H1 (cell line): Measurements from ENCODE around the gene DCUN1D4. TPM values are rescaled to one million over a fixed set of nuclear protein-coding genes. Genes with fewer than 3 reads are reported as not detected.

ENCODE experiments used
- CBX8 ChIP-seq: fragments of 300-800, 300-1000 bp; sonication (generic); IDR thresholded peaks from 2 replicates; pipeline ENCODE4 v1.7.1; 2016; ENCODE audit warnings: low read depth, low read length, borderline replicate concordance
- CHD2 ChIP-seq: IDR thresholded peaks from 2 replicates; pipeline ENCODE4 v1.6.1; 2012; ENCODE audit warnings: low read length, improper control_type of control experiment
- GTF2F1 ChIP-seq: IDR thresholded peaks from 2 replicates; pipeline ENCODE4 v1.6.1; 2012; ENCODE audit warnings: low read depth, low read length, improper control_type of control experiment, borderline replicate concordance
- JUN ChIP-seq: IDR thresholded peaks from 2 replicates; pipeline ENCODE4 v1.6.1; 2011; ENCODE audit warnings: low read depth, mild to moderate bottlenecking, improper control_type of control experiment, low read length
- NRF1 ChIP-seq: IDR thresholded peaks from 2 replicates; pipeline ENCODE4 v1.6.1; 2011; ENCODE audit warnings: mild to moderate bottlenecking, low read depth, low read length, improper control_type of control experiment
- POLR2A ChIP-seq, 2 experiments: IDR thresholded peaks; 1 replicate in 1 of 2; 2 replicates in 1 of 2; pipeline ENCODE4 v1.6.1; 2011; ENCODE audit warnings: low read depth in 2 of 2, low read length in 2 of 2, mild to moderate bottlenecking in 2 of 2; ENCODE audit errors: control extremely low read depth in 1 of 2
- RBBP5 ChIP-seq: IDR thresholded peaks from 2 replicates; pipeline ENCODE4 v1.7.1; 2012; ENCODE audit warnings: low read depth, mild to moderate bottlenecking, inconsistent platforms, low read length, moderate library complexity, borderline replicate concordance
- SAP30 ChIP-seq: fragments of 300-600 bp; sonication (generic); IDR thresholded peaks from 2 replicates; pipeline ENCODE4 v1.7.1; 2012; ENCODE audit warnings: low read length, moderate library complexity, mild to moderate bottlenecking, inconsistent platforms; ENCODE audit not compliant: insufficient read depth, insufficient replicate concordance
- SIX5 ChIP-seq: IDR thresholded peaks from 2 replicates; pipeline ENCODE4 v1.6.1; 2011; ENCODE audit warnings: mild to moderate bottlenecking, low read depth, low read length
- polyA plus RNA-seq, 7 experiments: library from polyadenylated mRNA; depleted of rRNA in 3 of 7; stranded (reverse) in 5 of 7; unstranded in 2 of 7; fragments of >200 nt in 5 of 7; fragments of 200-250 nt in 2 of 7; gene quantifications; 1 replicate in 5 of 7; 2 replicates in 1 of 7; 4 replicates in 1 of 7; pipeline versions ENCODE4 v1.2.1 to v1.2.3, GENCODE V29; 2011 to 2013; ENCODE audit warnings: missing spikeins in 2 of 7, mixed read lengths in 2 of 7
- total RNA-seq: library from RNA; stranded (reverse); fragmentation: NEBNext Ultra II Directional; extraction: Animal tissue kit (Norgen Biotek cat#: 25700); gene quantifications from 2 replicates; pipeline ENCODE4 v1.2.1, GENCODE V29; 2021
- TF ChIP-seq, protein P1 (sequence below): fragments of 300-600 bp; sonication (generic); IDR thresholded peaks from 2 replicates; pipeline ENCODE4 v1.7.1; 2012; ENCODE audit warnings: low read length, moderate library complexity, mild to moderate bottlenecking, inconsistent platforms; ENCODE audit not compliant: insufficient replicate concordance

The DCUN1D4 gene
- total and polyA plus RNA-seq, 2 of the 8 experiments (the other 6 are each of a cell fraction or from before 2014, with no cell fraction given): 22.9 to 55.9 TPM

DNA sequence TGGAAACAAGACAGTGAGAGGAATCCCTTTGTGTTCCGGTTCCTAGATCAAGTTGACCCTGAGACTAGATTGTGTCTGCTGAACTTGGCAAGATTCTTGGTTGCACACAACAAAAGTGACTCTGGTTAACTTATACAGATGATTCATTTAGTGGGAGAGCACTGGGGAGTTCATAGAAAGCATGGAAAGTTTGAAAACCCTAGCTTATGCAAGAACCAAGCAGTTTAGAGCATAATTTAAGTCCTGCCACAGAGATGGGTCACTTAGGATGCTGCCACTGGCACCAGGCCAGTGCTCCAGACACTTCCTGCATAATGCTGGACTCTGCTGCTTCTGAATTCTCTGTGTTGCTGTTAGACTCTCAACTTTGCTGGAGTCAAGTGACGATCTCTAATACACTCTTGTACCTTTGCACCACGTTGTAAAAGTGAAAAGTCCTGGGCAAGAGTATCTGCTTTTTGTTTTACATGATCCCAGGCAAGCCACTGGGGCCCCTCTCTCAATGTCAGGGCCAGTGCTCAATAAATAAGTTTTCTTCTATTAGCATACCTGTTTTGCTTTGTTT, 12.7 kb upstream of the DCUN1D4 start (continued):
- TF ChIP-seq, protein P1, sequence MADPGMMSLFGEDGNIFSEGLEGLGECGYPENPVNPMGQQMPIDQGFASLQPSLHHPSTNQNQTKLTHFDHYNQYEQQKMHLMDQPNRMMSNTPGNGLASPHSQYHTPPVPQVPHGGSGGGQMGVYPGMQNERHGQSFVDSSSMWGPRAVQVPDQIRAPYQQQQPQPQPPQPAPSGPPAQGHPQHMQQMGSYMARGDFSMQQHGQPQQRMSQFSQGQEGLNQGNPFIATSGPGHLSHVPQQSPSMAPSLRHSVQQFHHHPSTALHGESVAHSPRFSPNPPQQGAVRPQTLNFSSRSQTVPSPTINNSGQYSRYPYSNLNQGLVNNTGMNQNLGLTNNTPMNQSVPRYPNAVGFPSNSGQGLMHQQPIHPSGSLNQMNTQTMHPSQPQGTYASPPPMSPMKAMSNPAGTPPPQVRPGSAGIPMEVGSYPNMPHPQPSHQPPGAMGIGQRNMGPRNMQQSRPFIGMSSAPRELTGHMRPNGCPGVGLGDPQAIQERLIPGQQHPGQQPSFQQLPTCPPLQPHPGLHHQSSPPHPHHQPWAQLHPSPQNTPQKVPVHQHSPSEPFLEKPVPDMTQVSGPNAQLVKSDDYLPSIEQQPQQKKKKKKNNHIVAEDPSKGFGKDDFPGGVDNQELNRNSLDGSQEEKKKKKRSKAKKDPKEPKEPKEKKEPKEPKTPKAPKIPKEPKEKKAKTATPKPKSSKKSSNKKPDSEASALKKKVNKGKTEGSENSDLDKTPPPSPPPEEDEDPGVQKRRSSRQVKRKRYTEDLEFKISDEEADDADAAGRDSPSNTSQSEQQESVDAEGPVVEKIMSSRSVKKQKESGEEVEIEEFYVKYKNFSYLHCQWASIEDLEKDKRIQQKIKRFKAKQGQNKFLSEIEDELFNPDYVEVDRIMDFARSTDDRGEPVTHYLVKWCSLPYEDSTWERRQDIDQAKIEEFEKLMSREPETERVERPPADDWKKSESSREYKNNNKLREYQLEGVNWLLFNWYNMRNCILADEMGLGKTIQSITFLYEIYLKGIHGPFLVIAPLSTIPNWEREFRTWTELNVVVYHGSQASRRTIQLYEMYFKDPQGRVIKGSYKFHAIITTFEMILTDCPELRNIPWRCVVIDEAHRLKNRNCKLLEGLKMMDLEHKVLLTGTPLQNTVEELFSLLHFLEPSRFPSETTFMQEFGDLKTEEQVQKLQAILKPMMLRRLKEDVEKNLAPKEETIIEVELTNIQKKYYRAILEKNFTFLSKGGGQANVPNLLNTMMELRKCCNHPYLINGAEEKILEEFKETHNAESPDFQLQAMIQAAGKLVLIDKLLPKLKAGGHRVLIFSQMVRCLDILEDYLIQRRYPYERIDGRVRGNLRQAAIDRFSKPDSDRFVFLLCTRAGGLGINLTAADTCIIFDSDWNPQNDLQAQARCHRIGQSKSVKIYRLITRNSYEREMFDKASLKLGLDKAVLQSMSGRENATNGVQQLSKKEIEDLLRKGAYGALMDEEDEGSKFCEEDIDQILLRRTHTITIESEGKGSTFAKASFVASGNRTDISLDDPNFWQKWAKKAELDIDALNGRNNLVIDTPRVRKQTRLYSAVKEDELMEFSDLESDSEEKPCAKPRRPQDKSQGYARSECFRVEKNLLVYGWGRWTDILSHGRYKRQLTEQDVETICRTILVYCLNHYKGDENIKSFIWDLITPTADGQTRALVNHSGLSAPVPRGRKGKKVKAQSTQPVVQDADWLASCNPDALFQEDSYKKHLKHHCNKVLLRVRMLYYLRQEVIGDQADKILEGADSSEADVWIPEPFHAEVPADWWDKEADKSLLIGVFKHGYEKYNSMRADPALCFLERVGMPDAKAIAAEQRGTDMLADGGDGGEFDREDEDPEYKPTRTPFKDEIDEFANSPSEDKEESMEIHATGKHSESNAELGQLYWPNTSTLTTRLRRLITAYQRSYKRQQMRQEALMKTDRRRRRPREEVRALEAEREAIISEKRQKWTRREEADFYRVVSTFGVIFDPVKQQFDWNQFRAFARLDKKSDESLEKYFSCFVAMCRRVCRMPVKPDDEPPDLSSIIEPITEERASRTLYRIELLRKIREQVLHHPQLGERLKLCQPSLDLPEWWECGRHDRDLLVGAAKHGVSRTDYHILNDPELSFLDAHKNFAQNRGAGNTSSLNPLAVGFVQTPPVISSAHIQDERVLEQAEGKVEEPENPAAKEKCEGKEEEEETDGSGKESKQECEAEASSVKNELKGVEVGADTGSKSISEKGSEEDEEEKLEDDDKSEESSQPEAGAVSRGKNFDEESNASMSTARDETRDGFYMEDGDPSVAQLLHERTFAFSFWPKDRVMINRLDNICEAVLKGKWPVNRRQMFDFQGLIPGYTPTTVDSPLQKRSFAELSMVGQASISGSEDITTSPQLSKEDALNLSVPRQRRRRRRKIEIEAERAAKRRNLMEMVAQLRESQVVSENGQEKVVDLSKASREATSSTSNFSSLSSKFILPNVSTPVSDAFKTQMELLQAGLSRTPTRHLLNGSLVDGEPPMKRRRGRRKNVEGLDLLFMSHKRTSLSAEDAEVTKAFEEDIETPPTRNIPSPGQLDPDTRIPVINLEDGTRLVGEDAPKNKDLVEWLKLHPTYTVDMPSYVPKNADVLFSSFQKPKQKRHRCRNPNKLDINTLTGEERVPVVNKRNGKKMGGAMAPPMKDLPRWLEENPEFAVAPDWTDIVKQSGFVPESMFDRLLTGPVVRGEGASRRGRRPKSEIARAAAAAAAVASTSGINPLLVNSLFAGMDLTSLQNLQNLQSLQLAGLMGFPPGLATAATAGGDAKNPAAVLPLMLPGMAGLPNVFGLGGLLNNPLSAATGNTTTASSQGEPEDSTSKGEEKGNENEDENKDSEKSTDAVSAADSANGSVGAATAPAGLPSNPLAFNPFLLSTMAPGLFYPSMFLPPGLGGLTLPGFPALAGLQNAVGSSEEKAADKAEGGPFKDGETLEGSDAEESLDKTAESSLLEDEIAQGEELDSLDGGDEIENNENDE: no peak
- TF ChIP-seq JUN (no peak), RBBP5 (no peak), POLR2A (IDR thresholded peaks at IDR 0.05; ENCODE audit: control extremely low read depth in 1 of 2, low read depth in 2 of 2, low read length in 2 of 2) (no peak), SIX5 (no peak), NRF1 (no peak), SAP30 (no peak), CHD2 (no peak), CBX8 (no peak), GTF2F1 (no peak)
